GM12878 (cell line): Measurements from ENCODE around the gene PIGQ. TPM values are rescaled to one million over a fixed set of nuclear protein-coding genes. Genes with fewer than 3 reads are reported as not detected.

Experiments
- ATAC-seq: fragments of 200-7000 bp; cut with Tn5 transposase; 3 replicates; pipeline ENCODE4 v1.9.1; 2020; ENCODE audit warnings: mild to moderate bottlenecking, moderate library complexity
- BruUV-seq: library from RNA; stranded (reverse); fragments of 400-500 nt; replicated peaks from 2 replicates; lab custom pipeline; 2021; lab: Mats Ljungman, UMichigan
- CTCF ChIA-PET: fragments of 300-600 bp; sonication (Branson Sonifier 250); formaldehyde crosslinking; extraction: SDS; loops from one replicate; lab custom pipeline; 2021; ENCODE audit warnings: inconsistent platforms; lab: Yijun Ruan, JAX
- POLR2A ChIA-PET: fragments of 350-600 bp; formaldehyde crosslinking; extraction: SDS; loops from one replicate; lab custom pipeline; 2021; ENCODE audit warnings: inconsistent platforms; lab: Charles Lee
- RAD21 ChIA-PET: fragments of 300-600 bp; sonication (Branson Sonifier 250); formaldehyde crosslinking; loops from one replicate; lab custom pipeline; 2023; ENCODE audit warnings: antibody characterized with exemption; ENCODE audit not compliant: unreplicated experiment; lab: Charles Lee
- SMC1A ChIA-PET: fragments of 300-600 bp; sonication (Branson Sonifier 250); formaldehyde crosslinking; loops from one replicate; lab custom pipeline; 2023; ENCODE audit not compliant: unreplicated experiment, uncharacterized antibody; lab: Charles Lee
- DNase-seq: peaks from one replicate; pipeline ENCODE4 v3.0.0-alpha.2; 2011; ENCODE audit warnings: low read depth, low spot score
- FAIRE-seq: peaks from 3 replicates; lab custom pipeline; 2011; peaks lifted over from hg19 to GRCh38; lab: Jason Lieb, UNC
- H2AFZ ChIP-seq: 2 replicates; pipeline ENCODE4 v1.6.0; 2011; ENCODE audit warnings: low read depth, low read length, control low read depth; ENCODE audit not compliant: control insufficient read depth
- H3K27ac ChIP-seq: 2 replicates; pipeline ENCODE4 v1.5.1; 2011; ENCODE audit warnings: control low read depth; ENCODE audit not compliant: control insufficient read depth, insufficient read depth
- H3K27me3 ChIP-seq, 2 experiments: replicated peaks in 1 of 2; 2 replicates each; pipeline versions ENCODE4 v1.6.0 to v1.6.1; 2011; ENCODE audit warnings: low read length in 1 of 2; ENCODE audit not compliant: control insufficient read depth in 2 of 2, insufficient read depth in 2 of 2
- H3K36me3 ChIP-seq, 2 experiments: 2 replicates each; pipeline ENCODE4 v1.5.1; 2011; ENCODE audit warnings: low read length in 1 of 2; ENCODE audit not compliant: control insufficient read depth in 2 of 2, insufficient read depth in 2 of 2
- H3K4me1 ChIP-seq: 2 replicates; pipeline ENCODE4 v1.6.1; 2011; ENCODE audit warnings: mild to moderate bottlenecking, low read length, moderate library complexity, mixed read lengths; ENCODE audit not compliant: control insufficient read depth, insufficient read depth
- H3K4me2 ChIP-seq: 2 replicates; pipeline ENCODE4 v1.6.0; 2011; ENCODE audit warnings: control low read depth; ENCODE audit not compliant: control insufficient read depth, insufficient read depth
- H3K4me3 ChIP-seq: fragments of 200-600 bp; sonication (generic); 2 replicates; pipeline ENCODE4 v1.5.1; 2016
- H3K79me2 ChIP-seq: 2 replicates; pipeline ENCODE4 v1.6.0; 2011; ENCODE audit warnings: low read length; ENCODE audit not compliant: control insufficient read depth, insufficient read depth
- H3K9ac ChIP-seq: 2 replicates; pipeline ENCODE4 v1.8.0; 2011; ENCODE audit warnings: low read length, control low read depth, mixed read lengths; ENCODE audit not compliant: control insufficient read depth, insufficient read depth
- H3K9me3 ChIP-seq: replicated peaks from 3 replicates; pipeline ENCODE4 v1.5.1; 2011; ENCODE audit warnings: mild to moderate bottlenecking, low read length; ENCODE audit not compliant: control insufficient read depth, insufficient read depth
- H4K20me1 ChIP-seq: 2 replicates; pipeline ENCODE4 v1.6.0; 2011; ENCODE audit not compliant: control insufficient read depth, insufficient read depth
- PML ChIP-seq: IDR thresholded peaks from 2 replicates; pipeline ENCODE4 v1.6.1; 2012; ENCODE audit warnings: low read length, inconsistent platforms
- RAD21 ChIP-seq: IDR thresholded peaks from 2 replicates; pipeline ENCODE4 v1.6.1; 2011; ENCODE audit warnings: mild to moderate bottlenecking, low read depth, low read length, moderate library complexity; ENCODE audit not compliant: insufficient read depth
- SMARCA5 ChIP-seq: fragments of 450-650 bp; IDR thresholded peaks from 2 replicates; pipeline ENCODE4 v1.6.1; 2017; ENCODE audit warnings: mild to moderate bottlenecking
- TARDBP ChIP-seq: IDR thresholded peaks from 2 replicates; pipeline ENCODE4 v1.6.1; 2016; ENCODE audit warnings: borderline replicate concordance
- ZNF274 ChIP-seq: IDR thresholded peaks from one replicate; pipeline ENCODE4 v1.8.0; 2011; ENCODE audit not compliant: insufficient read length, insufficient read depth
- WGBS: methylation state at CpG from one replicate; pipeline ENCODE4 v1.1.6; 2016; ENCODE audit warnings: low lambda C conversion rate; ENCODE audit not compliant: insufficient replicate concordance, insufficient coverage; ENCODE audit errors: missing lambda C conversion rate; 5-methylcytosine and 5-hydroxymethylcytosine counted together
- in situ Hi-C: fragments of 300-500 bp; cut with MboI; formaldehyde crosslinking; loops from 9 replicates; pipeline ENCODE4 v1.14.3; 2018; ENCODE audit warnings: mixed read lengths
- intact Hi-C: fragments of 100-400 bp; cut with micrococcal nuclease; formaldehyde crosslinking; loops from one replicate; pipeline ENCODE4 v1.14.2; 2022; ENCODE audit not compliant: unreplicated experiment
- polyA plus RNA-seq, 11 experiments: library from polyadenylated mRNA; depleted of rRNA in 4 of 11; unstranded in 6 of 11; stranded (reverse) in 5 of 11; fragments of >200 nt; fragmentation: Nextera tagmentation in 4 of 11; fragmentation: Illumina TruSeq in 1 of 11; extraction: Ambion mirVana in 4 of 11; extraction: Trizol in 1 of 11; gene quantifications; 1 replicate in 1 of 11; 2 replicates in 10 of 11; pipeline versions ENCODE4 v1.2.1 to v1.2.3, GENCODE V29; 2011 to 2016; ENCODE audit warnings: inconsistent platforms in 2 of 11, missing spikeins in 2 of 11, low read depth in 1 of 11
- total RNA-seq, 4 experiments: library from RNA; depleted of rRNA in 3 of 4; stranded (reverse); fragments of >200 nt in 3 of 4; fragmentation: Illumina TruSeq in 1 of 4; extraction: Trizol in 1 of 4; gene quantifications; 2 replicates each; pipeline versions ENCODE4 v1.2.1 to v1.2.3, GENCODE V29; 2013 to 2021
- TF ChIP-seq, protein P1 (sequence below): fragments of 450-650 bp; IDR thresholded peaks from 2 replicates; pipeline ENCODE4 v1.6.1; 2017; ENCODE audit warnings: low read depth, mild to moderate bottlenecking, moderate library complexity

Gene PIGQ
- total and polyA plus RNA-seq, 10 of the 15 experiments (the other 5 are each of a cell fraction or from before 2014, with no cell fraction given), result 1.8 to 31.3 (median 17.5) TPM; not detected in 1

DNA sequence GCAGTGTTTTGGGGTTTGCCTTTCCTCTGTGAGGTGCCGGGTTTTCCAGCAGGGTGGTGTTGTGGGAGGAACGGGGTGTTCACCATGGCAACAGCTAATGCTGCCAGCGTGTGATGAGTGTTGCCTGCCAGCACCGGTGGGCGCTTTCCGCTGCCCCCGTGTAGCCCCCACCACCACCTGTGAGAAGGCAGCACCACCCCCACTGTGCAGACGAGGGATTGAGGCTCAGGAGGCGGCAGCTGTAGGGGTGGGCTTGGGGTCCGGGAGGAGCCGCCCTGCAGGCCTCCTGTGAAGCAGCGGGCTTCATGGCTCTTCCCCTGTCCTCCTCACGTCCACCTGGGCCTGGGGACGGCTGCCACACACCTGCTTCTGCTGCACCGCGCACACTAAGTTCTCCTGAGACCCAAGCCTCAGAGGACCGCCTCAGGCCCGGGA is 25.3 kb downstream of the PIGQ start:
- ATAC-seq (no peak), FAIRE-seq (no peak), DNase-seq (no peak)
- Histone ChIP-seq H2AFZ (no peak overlapping the region), H4K20me1 (no peaks in the 10 kb centered on the region), H3K27ac (no peak overlapping the region), H3K9me3 (no peaks in the 10 kb centered on the region; the same call in 2 of the 3 replicates), H3K4me1 (peaks cover 8% of the 10 kb centered on the region), H3K9ac (no peak overlapping the region), H3K27me3 (no peaks in the 10 kb centered on the region), H3K79me2 (peaks cover 11% of the 10 kb centered on the region), H3K36me3 (peaks cover 0 to 4% of the 10 kb centered on the region in 2 experiments; a peak in 2 of 4 replicates), H3K4me3 (no peak overlapping the region), H3K4me2 (no peak overlapping the region)
- BruUV-seq, result no TSS peak
- SMC1A ChIA-PET, result no interaction called here
- TF ChIP-seq RAD21, result no peak
- no peak for TF ChIP-seq SMARCA5
- TF ChIP-seq ZNF274, result no peak
- TF ChIP-seq, protein P1, sequence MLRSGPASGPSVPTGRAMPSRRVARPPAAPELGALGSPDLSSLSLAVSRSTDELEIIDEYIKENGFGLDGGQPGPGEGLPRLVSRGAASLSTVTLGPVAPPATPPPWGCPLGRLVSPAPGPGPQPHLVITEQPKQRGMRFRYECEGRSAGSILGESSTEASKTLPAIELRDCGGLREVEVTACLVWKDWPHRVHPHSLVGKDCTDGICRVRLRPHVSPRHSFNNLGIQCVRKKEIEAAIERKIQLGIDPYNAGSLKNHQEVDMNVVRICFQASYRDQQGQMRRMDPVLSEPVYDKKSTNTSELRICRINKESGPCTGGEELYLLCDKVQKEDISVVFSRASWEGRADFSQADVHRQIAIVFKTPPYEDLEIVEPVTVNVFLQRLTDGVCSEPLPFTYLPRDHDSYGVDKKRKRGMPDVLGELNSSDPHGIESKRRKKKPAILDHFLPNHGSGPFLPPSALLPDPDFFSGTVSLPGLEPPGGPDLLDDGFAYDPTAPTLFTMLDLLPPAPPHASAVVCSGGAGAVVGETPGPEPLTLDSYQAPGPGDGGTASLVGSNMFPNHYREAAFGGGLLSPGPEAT, result no peak
- no peak for TF ChIP-seq PML
- TF ChIP-seq TARDBP, result no peak
- intact Hi-C loops (no loop called here), in situ Hi-C loops (no loop called here)
- 86% methylated on average over 18 of the region's 18 CpGs for WGBS
- CTCF ChIA-PET, result no interaction called here
- POLR2A ChIA-PET, result no interaction called here
- RAD21 ChIA-PET, result no interaction called here
